GM12878 (cell line): Measurements from ENCODE around the gene SCN4A. TPM values are rescaled to one million over a fixed set of nuclear protein-coding genes. Genes with fewer than 3 reads are reported as not detected.
"Not testable (repeated sequence)": the region's sequence is repeated elsewhere in the genome, so short reads cannot be mapped to it uniquely, and the experiment has no call there.

Source experiments
- ATAC-seq: fragments of 200-7000 bp; cut with Tn5 transposase; 3 replicates; pipeline ENCODE4 v1.9.1; 2020; ENCODE audit warnings: mild to moderate bottlenecking, moderate library complexity
- BruUV-seq: library from RNA; stranded (reverse); fragments of 400-500 nt; replicated peaks from 2 replicates; lab custom pipeline; 2021; lab: Mats Ljungman, UMichigan
- CTCF ChIA-PET: fragments of 300-600 bp; sonication (Branson Sonifier 250); formaldehyde crosslinking; extraction: SDS; loops from one replicate; lab custom pipeline; 2021; ENCODE audit warnings: inconsistent platforms; lab: Yijun Ruan, JAX
- POLR2A ChIA-PET: fragments of 350-600 bp; formaldehyde crosslinking; extraction: SDS; loops from one replicate; lab custom pipeline; 2021; ENCODE audit warnings: inconsistent platforms; lab: Charles Lee
- RAD21 ChIA-PET: fragments of 300-600 bp; sonication (Branson Sonifier 250); formaldehyde crosslinking; loops from one replicate; lab custom pipeline; 2023; ENCODE audit warnings: antibody characterized with exemption; ENCODE audit not compliant: unreplicated experiment; lab: Charles Lee
- SMC1A ChIA-PET: fragments of 300-600 bp; sonication (Branson Sonifier 250); formaldehyde crosslinking; loops from one replicate; lab custom pipeline; 2023; ENCODE audit not compliant: unreplicated experiment, uncharacterized antibody; lab: Charles Lee
- DNase-seq: peaks from one replicate; pipeline ENCODE4 v3.0.0-alpha.2; 2011; ENCODE audit warnings: low read depth, low spot score
- FAIRE-seq: peaks from 3 replicates; lab custom pipeline; 2011; peaks lifted over from hg19 to GRCh38; lab: Jason Lieb, UNC
- H2AFZ ChIP-seq: 2 replicates; pipeline ENCODE4 v1.6.0; 2011; ENCODE audit warnings: low read depth, low read length, control low read depth; ENCODE audit not compliant: control insufficient read depth
- H3K27ac ChIP-seq: 2 replicates; pipeline ENCODE4 v1.5.1; 2011; ENCODE audit warnings: control low read depth; ENCODE audit not compliant: control insufficient read depth, insufficient read depth
- H3K27me3 ChIP-seq, 2 experiments: replicated peaks in 1 of 2; 2 replicates each; pipeline versions ENCODE4 v1.6.0 to v1.6.1; 2011; ENCODE audit warnings: low read length in 1 of 2; ENCODE audit not compliant: control insufficient read depth in 2 of 2, insufficient read depth in 2 of 2
- H3K36me3 ChIP-seq, 2 experiments: 2 replicates each; pipeline ENCODE4 v1.5.1; 2011; ENCODE audit warnings: low read length in 1 of 2; ENCODE audit not compliant: control insufficient read depth in 2 of 2, insufficient read depth in 2 of 2
- H3K4me1 ChIP-seq: 2 replicates; pipeline ENCODE4 v1.6.1; 2011; ENCODE audit warnings: mild to moderate bottlenecking, low read length, moderate library complexity, mixed read lengths; ENCODE audit not compliant: control insufficient read depth, insufficient read depth
- H3K4me2 ChIP-seq: 2 replicates; pipeline ENCODE4 v1.6.0; 2011; ENCODE audit warnings: control low read depth; ENCODE audit not compliant: control insufficient read depth, insufficient read depth
- H3K4me3 ChIP-seq: fragments of 200-600 bp; sonication (generic); 2 replicates; pipeline ENCODE4 v1.5.1; 2016
- H3K79me2 ChIP-seq: 2 replicates; pipeline ENCODE4 v1.6.0; 2011; ENCODE audit warnings: low read length; ENCODE audit not compliant: control insufficient read depth, insufficient read depth
- H3K9ac ChIP-seq: 2 replicates; pipeline ENCODE4 v1.8.0; 2011; ENCODE audit warnings: low read length, control low read depth, mixed read lengths; ENCODE audit not compliant: control insufficient read depth, insufficient read depth
- H3K9me3 ChIP-seq: replicated peaks from 3 replicates; pipeline ENCODE4 v1.5.1; 2011; ENCODE audit warnings: mild to moderate bottlenecking, low read length; ENCODE audit not compliant: control insufficient read depth, insufficient read depth
- H4K20me1 ChIP-seq: 2 replicates; pipeline ENCODE4 v1.6.0; 2011; ENCODE audit not compliant: control insufficient read depth, insufficient read depth
- ELK1 ChIP-seq: IDR thresholded peaks from 2 replicates; pipeline ENCODE4 v1.6.1; 2012; ENCODE audit warnings: low read depth, low read length, improper control_type of control experiment
- HCFC1 ChIP-seq: fragments of 150-350 bp; IDR thresholded peaks from 2 replicates; pipeline ENCODE4 v1.6.1; 2014; ENCODE audit warnings: low read length
- JUND ChIP-seq: IDR thresholded peaks from 2 replicates; pipeline ENCODE4 v1.6.1; 2012; ENCODE audit warnings: low read depth, mild to moderate bottlenecking, low read length, improper control_type of control experiment, moderate library complexity
- MEF2B ChIP-seq: fragments of 450-650 bp; IDR thresholded peaks from 2 replicates; pipeline ENCODE4 v1.6.1; 2018; ENCODE audit warnings: mild to moderate bottlenecking, moderate library complexity; ENCODE audit not compliant: partially characterized antibody, poor library complexity, severe bottlenecking
- MTA3 ChIP-seq: IDR thresholded peaks from 2 replicates; pipeline ENCODE4 v1.6.1; 2012; ENCODE audit warnings: low read length, inconsistent platforms, borderline replicate concordance
- NKRF ChIP-seq: fragments of 450-650 bp; conservative IDR thresholded peaks from 2 replicates; pipeline ENCODE4 v1.6.1; 2017; ENCODE audit warnings: mild to moderate bottlenecking, moderate library complexity
- NR2C1 ChIP-seq: fragments of 450-650 bp; IDR thresholded peaks from 2 replicates; pipeline ENCODE4 v1.6.1; 2017; ENCODE audit warnings: antibody characterized with exemption, mild to moderate bottlenecking, moderate library complexity
- STAT3 ChIP-seq: IDR thresholded peaks from 2 replicates; pipeline ENCODE4 v1.6.1; 2011; ENCODE audit warnings: low read depth, low read length, improper control_type of control experiment
- ZNF592 ChIP-seq: fragments of 450-650 bp; IDR thresholded peaks from 2 replicates; pipeline ENCODE4 v1.6.1; 2017; ENCODE audit warnings: mild to moderate bottlenecking, moderate library complexity
- WGBS: methylation state at CpG from one replicate; pipeline ENCODE4 v1.1.6; 2016; ENCODE audit warnings: low lambda C conversion rate; ENCODE audit not compliant: insufficient replicate concordance, insufficient coverage; ENCODE audit errors: missing lambda C conversion rate; 5-methylcytosine and 5-hydroxymethylcytosine counted together
- in situ Hi-C: fragments of 300-500 bp; cut with MboI; formaldehyde crosslinking; loops from 9 replicates; pipeline ENCODE4 v1.14.3; 2018; ENCODE audit warnings: mixed read lengths
- intact Hi-C: fragments of 100-400 bp; cut with micrococcal nuclease; formaldehyde crosslinking; loops from one replicate; pipeline ENCODE4 v1.14.2; 2022; ENCODE audit not compliant: unreplicated experiment
- polyA plus RNA-seq, 11 experiments: library from polyadenylated mRNA; depleted of rRNA in 4 of 11; unstranded in 6 of 11; stranded (reverse) in 5 of 11; fragments of >200 nt; fragmentation: Nextera tagmentation in 4 of 11; fragmentation: Illumina TruSeq in 1 of 11; extraction: Ambion mirVana in 4 of 11; extraction: Trizol in 1 of 11; gene quantifications; 1 replicate in 1 of 11; 2 replicates in 10 of 11; pipeline versions ENCODE4 v1.2.1 to v1.2.3, GENCODE V29; 2011 to 2016; ENCODE audit warnings: inconsistent platforms in 2 of 11, missing spikeins in 2 of 11, low read depth in 1 of 11
- total RNA-seq, 4 experiments: library from RNA; depleted of rRNA in 3 of 4; stranded (reverse); fragments of >200 nt in 3 of 4; fragmentation: Illumina TruSeq in 1 of 4; extraction: Trizol in 1 of 4; gene quantifications; 2 replicates each; pipeline versions ENCODE4 v1.2.1 to v1.2.3, GENCODE V29; 2013 to 2021

The SCN4A gene
- total and polyA plus RNA-seq, 10 of the 15 experiments (the other 5 are each of a cell fraction or from before 2014, with no cell fraction given): under 0.01 to 0.15 (median 0.07) TPM; not detected in 4

GRCh38 chr17:63919311-63919723 is 53.4 kb downstream of the SCN4A start (continued):
- TF ChIP-seq NKRF (no peak), JUND (no peak), MTA3 (no peak), STAT3 (no peak), MEF2B (peak; percentile 99), NR2C1 (no peak), ELK1 (no peak), HCFC1 (no peak), ZNF592 (no peak)

DNA sequence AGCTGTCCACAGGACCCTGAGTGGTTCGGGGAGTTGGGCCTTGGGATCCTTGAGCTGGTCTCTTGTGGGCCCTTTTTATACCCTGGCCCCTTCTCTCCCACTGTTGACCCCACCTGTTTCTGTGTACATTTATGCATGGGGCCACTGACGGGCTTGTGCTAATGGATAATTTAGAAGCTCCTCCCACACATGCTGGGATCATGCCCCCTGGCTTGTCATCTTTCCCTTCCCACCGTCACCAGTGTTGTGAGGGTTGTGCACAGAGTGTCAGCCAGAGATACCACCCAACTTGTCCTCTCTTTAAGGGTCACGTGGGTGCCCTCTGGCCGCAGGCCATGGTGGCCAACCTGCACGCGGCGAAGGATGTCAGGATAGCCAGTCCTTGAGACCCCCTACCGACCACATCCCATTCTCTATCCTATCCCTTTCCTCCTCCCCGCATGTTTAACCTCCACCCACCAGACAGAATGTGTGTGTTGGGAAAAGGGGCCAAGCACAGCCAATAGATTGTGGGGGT is 53.9 kb downstream of the SCN4A start, which contains the start of gene GH1:
Gene GH1, minus strand, starts transcription at position 51 of the 517 bp plus-strand sequence. CDS start 63 bp downstream, outside the sequence.
- H3K4me1 ChIP-seq: peaks cover 16% of the 10 kb centered on the region
- H4K20me1 ChIP-seq, H3K4me2 ChIP-seq, H3K27ac ChIP-seq, BruUV-seq, DNase-seq, H3K9ac ChIP-seq, H2AFZ ChIP-seq, H3K9me3 ChIP-seq, H3K36me3 ChIP-seq, H3K27me3 ChIP-seq, H3K79me2 ChIP-seq, H3K4me3 ChIP-seq, in situ Hi-C loops, ATAC-seq, FAIRE-seq: not testable (repeated sequence)
- ChIA-PET CTCF (interaction anchor here (1.0 to 17.4 kb wide), 36 partner anchors 8 to 361 kb away, joined by 3 to 481 read pairs (median 6); partner anchors contain the start of genes CD79B, ERN1 and ICAM2), SMC1A (interaction anchor here (0.9 to 14.0 kb wide), 16 partner anchors 11 to 217 kb away, joined by 3 to 248 read pairs (median 14); partner anchors contain the start of genes CD79B and ICAM2), POLR2A (interaction anchor here (1.3 to 2.8 kb wide), 6 partner anchors 13 to 213 kb away, joined by 5 to 22 read pairs (median 12); partner anchors contain the start of genes CD79B and ICAM2), RAD21 (interaction anchor here (0.6 to 9.2 kb wide), 20 partner anchors 9 to 213 kb away, joined by 3 to 288 read pairs (median 5); partner anchors contain the start of genes CD79B, ERN1 and ICAM2)
- intact Hi-C loops: loop anchor here (1.0 to 2.0 kb wide), 6 partner anchors 27 to 214 kb away; no protein-coding TSS in a partner anchor
- WGBS: 57% methylated on average over 10 of the region's 10 CpGs
